HG03432 (cell line): ENCODE results near the gene WASL.
"Not testable (repeated sequence)": the region's sequence is repeated elsewhere in the genome, so short reads cannot be mapped to it uniquely, and the experiment has no call there.

Source experiments
- ATAC-seq: cut with Tn5 transposase; IDR thresholded peaks from one replicate; pipeline ENCODE4 v1.9.1; 2021; ENCODE audit warnings: mild to moderate bottlenecking, moderate library complexity; ENCODE audit not compliant: unreplicated experiment

WASL gene

DNA sequence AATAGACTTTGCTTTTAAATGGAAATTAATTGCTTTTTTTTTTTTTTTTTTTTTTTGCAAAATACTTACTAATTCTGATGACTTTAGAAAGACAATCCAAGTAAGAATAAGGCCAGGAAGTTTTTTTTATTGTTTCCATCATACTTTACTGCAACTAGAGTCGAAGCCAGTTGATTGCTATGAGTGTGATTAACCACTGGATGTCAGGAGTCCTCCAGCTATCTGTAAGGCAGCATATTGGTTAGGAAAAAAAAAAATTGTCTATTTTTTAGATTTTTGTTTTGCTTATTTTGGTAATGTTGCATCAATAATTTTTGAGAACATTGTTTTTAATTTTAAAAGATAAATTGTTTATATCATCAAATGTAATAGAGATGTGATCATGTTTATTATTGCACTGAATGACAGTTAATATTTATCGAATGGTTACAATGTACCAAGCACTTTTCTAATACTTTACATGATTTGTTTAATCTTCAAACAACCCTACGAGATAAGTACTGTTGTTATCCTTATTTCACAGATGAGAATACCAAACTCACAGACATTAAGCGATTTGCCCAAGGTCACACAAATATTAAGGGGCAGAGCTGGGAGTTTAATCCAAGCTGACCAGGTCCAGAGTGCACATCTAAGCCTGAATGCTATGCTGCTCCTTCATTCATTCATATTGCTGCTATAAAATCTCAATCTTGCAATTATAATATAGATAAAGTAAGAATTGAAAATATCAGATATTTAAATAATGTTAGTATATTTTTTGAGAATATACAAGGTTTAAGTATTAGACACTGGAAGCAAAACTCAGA lies 113.0 kb downstream of the WASL start:
- no peak for ATAC-seq

GRCh38 chr7:123634011-123634573 lies 114.7 kb downstream of the WASL start:
- ATAC-seq: not testable (repeated sequence)

DNA sequence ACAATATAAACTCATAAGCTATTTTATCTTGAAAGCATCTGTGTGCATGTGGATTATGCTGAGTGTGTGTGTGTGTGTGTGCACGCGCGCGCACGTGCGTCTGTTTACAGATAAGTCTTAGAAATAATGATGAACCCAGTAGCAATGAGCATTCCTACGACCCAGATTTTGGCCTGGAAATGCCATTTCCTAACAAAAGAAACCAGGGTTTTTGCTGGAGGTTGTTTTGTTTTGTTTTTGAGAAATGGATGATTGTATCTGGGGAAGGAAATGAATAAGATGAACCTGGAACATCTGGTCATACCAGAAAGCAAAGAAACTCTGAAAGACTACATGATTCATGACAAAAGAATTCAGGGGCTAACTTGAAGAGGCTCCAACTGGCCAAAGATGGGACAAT lies 115.2 kb downstream of the WASL start:
- ATAC-seq: no peak

DNA sequence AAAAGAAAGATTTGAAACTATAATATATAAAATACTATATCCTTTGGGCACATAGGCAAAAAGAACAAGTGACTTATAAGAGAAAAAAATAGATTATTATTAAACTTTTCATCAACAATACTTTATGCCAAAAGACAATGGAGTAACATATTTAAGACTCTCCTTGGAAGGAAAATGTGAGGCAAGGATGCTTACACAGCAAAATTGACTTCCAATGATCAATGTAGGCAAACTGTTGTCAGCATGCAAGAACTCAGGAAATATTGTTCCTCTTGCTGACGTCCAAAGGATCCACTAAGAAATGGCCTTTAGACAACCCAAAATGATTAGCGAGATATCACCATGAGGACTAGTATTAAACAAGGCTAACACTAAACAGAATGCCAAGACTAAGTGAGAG lies 116.0 kb downstream of the WASL start:
- ATAC-seq: no peak
